ENCODE measurements around the gene CHRNE.

Gene CHRNE

DNA sequence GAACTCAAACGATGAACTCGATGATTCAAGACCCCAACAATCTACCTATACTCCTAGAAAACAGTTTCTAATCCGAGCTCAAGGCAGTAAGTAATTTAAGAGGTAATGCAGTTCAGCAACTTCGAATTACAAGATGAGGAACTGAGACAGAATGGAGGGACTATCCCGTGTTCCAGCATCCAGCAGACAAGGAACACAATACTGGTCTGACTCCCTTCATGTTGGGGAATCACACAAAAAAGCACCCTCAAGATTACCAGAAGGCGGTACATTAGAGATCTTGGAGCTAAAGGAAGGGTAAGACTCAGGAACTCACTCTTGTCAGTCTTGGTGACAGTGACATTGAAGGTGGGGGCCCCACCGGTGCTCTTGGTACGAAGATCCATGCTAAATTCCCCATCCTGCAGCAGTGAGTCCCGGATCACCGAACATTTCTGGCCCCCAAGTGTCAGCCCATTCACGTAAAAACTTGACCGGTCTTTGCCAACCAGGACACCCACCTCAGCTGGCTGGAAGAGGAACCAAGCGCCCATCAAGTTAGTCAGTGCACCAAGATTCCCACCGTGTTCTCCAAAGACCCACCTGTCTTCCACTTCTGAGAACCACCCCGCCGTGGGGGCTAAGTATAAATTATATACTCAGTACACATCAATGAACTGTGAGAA, 43.5 kb upstream of the CHRNE start:
- peak overlapping the region; percentile 92 to 97 for H3K4me3 ChIP-seq (ENCODE audit: low read depth in 1 of 2, low read length in 2 of 2)
- no peaks in the 10 kb centered on the region for H3K27me3 ChIP-seq (ENCODE audit: low read depth, low read length)
- H3K9me3 ChIP-seq (ENCODE audit: control insufficient read depth in 1 of 2, low read length in 2 of 2) = no peaks in the 10 kb centered on the region
- peak overlapping the region; percentile 90 for H3K27ac ChIP-seq (ENCODE audit: low read length)
- peaks cover 31 to 69% of the 10 kb centered on the region in 2 donors for H3K4me1 ChIP-seq (ENCODE audit: control insufficient read depth in 1 of 2, insufficient read depth in 2 of 2, low read length in 2 of 2)
- peaks cover 41 to 43% of the 10 kb centered on the region in 2 donors for H3K36me3 ChIP-seq (ENCODE audit: control insufficient read depth in 1 of 2, insufficient read depth in 2 of 2, low read length in 2 of 2)

DNA sequence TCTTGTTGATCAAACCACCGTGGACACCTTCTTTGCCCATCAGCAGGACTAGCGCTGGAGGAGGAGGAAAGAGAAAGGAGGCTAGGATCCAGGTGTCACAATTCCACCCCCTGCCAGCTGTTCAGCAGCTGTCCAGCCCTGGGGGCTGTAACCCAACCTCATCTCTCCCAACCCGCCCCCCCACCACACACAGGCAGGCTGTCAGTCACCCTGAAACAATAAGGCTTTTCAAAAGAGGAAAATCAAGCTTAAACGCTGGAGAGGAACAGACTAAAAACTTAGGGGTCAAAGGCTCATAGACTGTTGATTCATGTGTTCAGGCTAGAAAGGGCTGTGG, 43.0 kb upstream of the CHRNE start:
- Histone ChIP-seq H3K4me1 (ENCODE audit: control insufficient read depth in 1 of 2, insufficient read depth in 2 of 2, low read length in 2 of 2) (peaks cover 31 to 69% of the 10 kb centered on the region in 2 donors), H3K27me3 (ENCODE audit: low read depth, low read length) (no peaks in the 10 kb centered on the region)

DNA sequence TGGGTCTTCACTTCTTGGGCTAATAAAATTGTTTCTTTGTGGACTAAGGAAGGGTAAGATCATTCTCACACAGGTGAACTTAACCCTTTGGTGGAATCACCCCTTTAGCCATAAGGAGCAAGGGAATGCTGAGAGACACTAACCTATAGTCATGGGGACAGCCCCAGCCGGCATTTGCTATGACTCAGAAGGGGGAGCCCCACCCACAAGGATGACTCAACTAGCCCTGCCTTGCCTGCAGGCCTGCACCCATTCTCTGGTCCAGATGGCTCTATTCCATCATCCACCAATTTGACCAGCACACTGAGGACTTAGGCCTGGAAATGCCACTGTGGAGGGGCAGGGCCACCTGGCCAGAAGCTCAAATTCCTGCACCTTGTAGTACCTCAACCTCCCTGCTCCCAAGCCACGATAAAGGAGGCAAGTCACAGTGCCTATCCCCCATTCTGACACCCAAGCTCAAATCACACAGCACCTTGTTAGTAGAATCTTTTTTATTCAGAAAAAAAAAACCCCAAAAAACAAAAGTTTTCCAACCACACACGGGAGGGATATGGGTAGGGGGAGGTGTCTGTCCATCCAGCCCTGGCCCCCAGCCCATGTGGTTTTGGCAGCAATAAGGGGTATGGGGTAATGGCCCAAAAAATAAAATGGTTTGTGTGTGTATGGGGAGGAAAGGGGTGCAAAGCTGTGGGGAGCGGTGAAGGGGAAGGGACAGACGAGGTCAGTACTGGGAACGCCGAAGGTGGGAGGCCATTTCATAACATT, 42.5 kb upstream of the CHRNE start:
- H3K4me1 ChIP-seq (ENCODE audit: control insufficient read depth in 1 of 2, insufficient read depth in 2 of 2, low read length in 2 of 2) = peaks cover 26 to 66% of the 10 kb centered on the region in 2 donors
- peaks cover 41 to 43% of the 10 kb centered on the region in 2 donors for H3K36me3 ChIP-seq (ENCODE audit: control insufficient read depth in 1 of 2, insufficient read depth in 2 of 2, low read length in 2 of 2)
- no peaks in the 10 kb centered on the region for H3K9me3 ChIP-seq (ENCODE audit: control insufficient read depth in 1 of 2, low read length in 2 of 2)
- H3K27me3 ChIP-seq (ENCODE audit: low read depth, low read length) = no peaks in the 10 kb centered on the region
- peak overlapping the region; percentile 95 for H3K27ac ChIP-seq (ENCODE audit: low read length)
- peak overlapping the region; percentile 92 to 97 for H3K4me3 ChIP-seq (ENCODE audit: low read depth in 1 of 2, low read length in 2 of 2)

More for the DNA sequence above, 43.0 kb upstream of the CHRNE start:
- Histone ChIP-seq H3K9me3 (ENCODE audit: control insufficient read depth in 1 of 2, low read length in 2 of 2) (no peaks in the 10 kb centered on the region), H3K4me3 (ENCODE audit: low read depth in 1 of 2, low read length in 2 of 2) (peak overlapping the region; percentile 92 to 97), H3K36me3 (ENCODE audit: control insufficient read depth in 1 of 2, insufficient read depth in 2 of 2, low read length in 2 of 2) (peaks cover 41 to 43% of the 10 kb centered on the region in 2 donors), H3K27ac (ENCODE audit: low read length) (peak overlapping the region; percentile 95)

DNA sequence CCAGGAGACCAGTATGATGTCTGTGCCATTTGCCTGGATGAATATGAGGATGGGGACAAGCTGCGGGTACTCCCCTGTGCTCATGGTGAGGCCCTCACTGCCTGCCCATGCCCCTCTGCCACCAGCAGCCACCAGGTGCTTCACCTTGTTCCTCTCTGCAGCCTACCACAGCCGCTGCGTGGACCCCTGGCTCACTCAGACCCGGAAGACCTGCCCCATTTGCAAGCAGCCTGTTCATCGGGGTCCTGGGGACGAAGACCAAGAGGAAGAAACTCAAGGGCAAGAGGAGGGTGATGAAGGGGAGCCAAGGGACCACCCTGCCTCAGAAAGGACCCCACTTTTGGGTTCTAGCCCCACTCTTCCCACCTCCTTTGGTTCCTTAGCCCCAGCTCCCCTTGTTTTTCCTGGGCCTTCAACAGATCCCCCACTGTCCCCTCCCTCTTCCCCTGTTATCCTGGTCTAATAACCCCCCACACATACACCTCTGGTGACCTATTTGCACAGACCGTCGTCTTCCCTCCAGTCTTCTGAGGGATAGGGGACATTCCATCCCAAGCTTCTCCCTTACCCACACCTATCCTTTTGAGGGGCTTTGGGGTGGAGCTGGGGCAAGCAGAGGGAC, 41.8 kb upstream of the CHRNE start:
- Histone ChIP-seq H3K27me3 (ENCODE audit: low read depth, low read length) (no peaks in the 10 kb centered on the region), H3K4me1 (ENCODE audit: control insufficient read depth in 1 of 2, insufficient read depth in 2 of 2, low read length in 2 of 2) (peaks cover 26 to 63% of the 10 kb centered on the region in 2 donors), H3K36me3 (ENCODE audit: control insufficient read depth in 1 of 2, insufficient read depth in 2 of 2, low read length in 2 of 2) (peaks cover 41 to 43% of the 10 kb centered on the region in 2 donors), H3K27ac (ENCODE audit: low read length) (peak overlapping the region; percentile 95), H3K4me3 (ENCODE audit: low read depth in 1 of 2, low read length in 2 of 2) (peak overlapping the region; percentile 92 to 97), H3K9me3 (ENCODE audit: control insufficient read depth in 1 of 2, low read length in 2 of 2) (no peaks in the 10 kb centered on the region)

DNA sequence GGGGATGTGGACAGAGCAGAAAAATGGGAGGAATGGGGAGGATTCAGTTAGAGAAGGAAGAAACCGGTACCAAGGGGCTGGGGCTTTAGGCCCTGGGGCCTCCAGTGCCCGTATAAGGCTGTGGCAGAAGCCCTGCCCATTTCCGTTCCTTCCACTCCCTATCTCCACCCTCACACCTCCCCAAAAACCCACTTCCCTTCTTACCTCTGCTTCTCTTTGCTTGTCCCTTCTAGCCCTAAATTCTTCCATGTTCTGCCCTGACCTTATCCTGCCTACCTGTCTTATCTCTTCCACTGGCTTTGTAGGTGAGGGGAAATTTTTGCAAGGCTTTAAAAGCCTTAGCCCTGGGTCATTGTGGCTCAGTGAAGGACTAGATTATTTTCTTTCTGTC, 41.3 kb upstream of the CHRNE start:
- Histone ChIP-seq H3K36me3 (ENCODE audit: control insufficient read depth in 1 of 2, insufficient read depth in 2 of 2, low read length in 2 of 2) (peaks cover 41 to 43% of the 10 kb centered on the region in 2 donors), H3K9me3 (ENCODE audit: control insufficient read depth in 1 of 2, low read length in 2 of 2) (no peaks in the 10 kb centered on the region), H3K4me1 (ENCODE audit: control insufficient read depth in 1 of 2, insufficient read depth in 2 of 2, low read length in 2 of 2) (peaks cover 28 to 66% of the 10 kb centered on the region in 2 donors), H3K4me3 (ENCODE audit: low read depth in 1 of 2, low read length in 2 of 2) (no peak overlapping the region), H3K27ac (ENCODE audit: low read length) (peak overlapping the region; percentile 95), H3K27me3 (ENCODE audit: low read depth, low read length) (no peaks in the 10 kb centered on the region)

DNA sequence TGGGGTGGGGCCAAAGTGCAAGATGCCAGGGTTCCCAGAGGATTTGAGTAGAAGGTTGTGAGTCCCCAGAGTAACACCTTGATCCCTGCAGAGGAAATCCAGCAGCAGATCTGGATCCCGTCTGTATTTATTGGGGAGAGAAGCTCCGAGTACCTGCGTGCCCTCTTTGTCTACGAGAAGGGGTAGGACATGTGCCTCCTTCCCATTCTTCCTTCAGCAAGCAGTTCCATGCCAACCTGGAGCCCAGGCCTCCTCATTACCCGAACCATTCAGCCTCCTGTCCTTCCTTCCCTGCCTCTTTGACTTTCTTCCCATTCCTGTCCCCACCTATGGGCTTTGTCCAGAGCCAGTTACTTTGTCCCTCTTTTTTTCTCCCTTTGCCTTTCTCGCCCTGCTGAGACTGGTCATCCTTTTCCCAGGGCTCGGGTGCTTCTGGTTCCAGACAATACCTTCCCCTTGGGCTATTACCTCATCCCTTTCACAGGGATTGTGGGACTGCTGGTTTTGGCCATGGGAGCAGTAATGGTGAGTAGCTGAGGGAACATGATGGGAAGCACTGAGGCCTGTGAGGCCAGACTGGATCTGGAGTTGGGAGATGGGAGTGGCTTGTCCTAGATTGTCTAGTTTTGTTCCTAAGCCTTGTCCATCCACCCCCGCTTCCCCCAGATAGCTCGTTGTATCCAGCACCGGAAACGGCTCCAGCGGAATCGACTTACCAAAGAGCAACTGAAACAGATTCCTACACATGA, 40.0 kb upstream of the CHRNE start:
- Histone ChIP-seq H3K4me3 (ENCODE audit: low read depth in 1 of 2, low read length in 2 of 2) (no peak overlapping the region), H3K9me3 (ENCODE audit: control insufficient read depth in 1 of 2, low read length in 2 of 2) (no peaks in the 10 kb centered on the region), H3K27me3 (ENCODE audit: low read depth, low read length) (no peaks in the 10 kb centered on the region), H3K36me3 (ENCODE audit: control insufficient read depth in 1 of 2, insufficient read depth in 2 of 2, low read length in 2 of 2) (peaks cover 42 to 46% of the 10 kb centered on the region in 2 donors), H3K4me1 (ENCODE audit: control insufficient read depth in 1 of 2, insufficient read depth in 2 of 2, low read length in 2 of 2) (peaks cover 37 to 79% of the 10 kb centered on the region in 2 donors), H3K27ac (ENCODE audit: low read length) (no peak overlapping the region)

DNA sequence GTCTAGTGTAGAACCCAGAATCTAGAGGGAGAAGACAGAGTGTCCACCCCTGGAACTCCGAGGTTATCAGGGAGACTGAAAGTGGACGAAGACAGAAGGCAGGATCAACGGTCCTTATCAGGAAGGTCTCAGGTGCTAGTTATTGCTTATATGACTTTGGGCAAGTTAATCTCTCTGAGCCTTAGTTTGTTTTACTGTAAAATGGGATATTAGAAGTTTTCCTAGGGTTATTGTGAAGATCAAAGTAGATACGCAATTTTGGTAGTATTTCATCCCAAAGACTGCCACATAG, 38.4 kb upstream of the CHRNE start:
- H3K27ac ChIP-seq (ENCODE audit: low read length) = peak overlapping the region; percentile 98

DNA sequence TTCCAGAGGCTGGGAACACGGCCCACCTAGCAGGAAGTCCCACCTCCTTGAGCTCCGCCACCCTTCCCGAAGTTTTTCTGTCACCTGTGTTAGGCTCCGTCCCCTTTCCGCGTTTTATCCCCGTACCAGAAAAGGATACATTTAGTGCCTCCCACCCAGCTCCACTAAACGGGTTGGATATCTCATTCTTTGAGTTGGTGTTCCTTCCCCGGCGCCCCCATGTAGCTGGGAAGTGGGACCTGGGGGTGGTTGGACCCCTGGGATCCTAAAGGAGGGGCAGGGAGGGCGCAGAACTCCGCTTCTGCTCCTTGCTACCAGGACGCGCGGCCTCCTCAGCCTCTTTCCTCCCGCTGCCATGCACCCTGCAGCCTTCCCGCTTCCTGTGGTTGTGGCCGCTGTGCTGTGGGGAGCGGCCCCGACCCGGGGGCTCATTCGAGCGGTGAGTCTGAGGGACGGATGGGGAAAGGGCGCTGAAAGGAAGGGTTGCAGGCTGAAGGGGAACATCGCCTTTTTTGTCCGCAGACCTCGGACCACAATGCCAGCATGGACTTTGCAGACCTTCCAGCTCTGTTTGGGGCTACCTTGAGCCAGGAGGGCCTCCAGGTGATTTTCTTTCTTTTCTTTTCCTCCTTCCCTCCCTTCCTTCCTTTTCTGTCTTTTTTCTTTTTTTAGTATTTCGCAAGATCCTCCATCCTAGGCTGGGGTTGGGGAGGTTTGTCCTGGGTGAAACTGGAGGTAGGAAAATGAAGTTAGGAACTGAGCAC, 37.8 kb upstream of the CHRNE start:
- peaks cover 32 to 72% of the 10 kb centered on the region in 2 donors for H3K4me1 ChIP-seq (ENCODE audit: control insufficient read depth in 1 of 2, insufficient read depth in 2 of 2, low read length in 2 of 2)
- H3K36me3 ChIP-seq (ENCODE audit: control insufficient read depth in 1 of 2, insufficient read depth in 2 of 2, low read length in 2 of 2) = peaks cover 52 to 58% of the 10 kb centered on the region in 2 donors
- peak overlapping the region; percentile 70 to 97 for H3K4me3 ChIP-seq (ENCODE audit: low read depth in 1 of 2, low read length in 2 of 2)
- peak overlapping the region; percentile 98 for H3K27ac ChIP-seq (ENCODE audit: low read length)
- H3K9me3 ChIP-seq (ENCODE audit: control insufficient read depth in 1 of 2, low read length in 2 of 2) = no peaks in the 10 kb centered on the region
- H3K27me3 ChIP-seq (ENCODE audit: low read depth, low read length) = no peaks in the 10 kb centered on the region

More for the DNA sequence above, 38.4 kb upstream of the CHRNE start:
- Histone ChIP-seq H3K9me3 (ENCODE audit: control insufficient read depth in 1 of 2, low read length in 2 of 2) (no peaks in the 10 kb centered on the region), H3K4me1 (ENCODE audit: control insufficient read depth in 1 of 2, insufficient read depth in 2 of 2, low read length in 2 of 2) (peaks cover 35 to 77% of the 10 kb centered on the region in 2 donors), H3K27me3 (ENCODE audit: low read depth, low read length) (no peaks in the 10 kb centered on the region), H3K36me3 (ENCODE audit: control insufficient read depth in 1 of 2, insufficient read depth in 2 of 2, low read length in 2 of 2) (peaks cover 55 to 56% of the 10 kb centered on the region in 2 donors), H3K4me3 (ENCODE audit: low read depth in 1 of 2, low read length in 2 of 2) (peak overlapping the region; percentile 70 to 97)

DNA sequence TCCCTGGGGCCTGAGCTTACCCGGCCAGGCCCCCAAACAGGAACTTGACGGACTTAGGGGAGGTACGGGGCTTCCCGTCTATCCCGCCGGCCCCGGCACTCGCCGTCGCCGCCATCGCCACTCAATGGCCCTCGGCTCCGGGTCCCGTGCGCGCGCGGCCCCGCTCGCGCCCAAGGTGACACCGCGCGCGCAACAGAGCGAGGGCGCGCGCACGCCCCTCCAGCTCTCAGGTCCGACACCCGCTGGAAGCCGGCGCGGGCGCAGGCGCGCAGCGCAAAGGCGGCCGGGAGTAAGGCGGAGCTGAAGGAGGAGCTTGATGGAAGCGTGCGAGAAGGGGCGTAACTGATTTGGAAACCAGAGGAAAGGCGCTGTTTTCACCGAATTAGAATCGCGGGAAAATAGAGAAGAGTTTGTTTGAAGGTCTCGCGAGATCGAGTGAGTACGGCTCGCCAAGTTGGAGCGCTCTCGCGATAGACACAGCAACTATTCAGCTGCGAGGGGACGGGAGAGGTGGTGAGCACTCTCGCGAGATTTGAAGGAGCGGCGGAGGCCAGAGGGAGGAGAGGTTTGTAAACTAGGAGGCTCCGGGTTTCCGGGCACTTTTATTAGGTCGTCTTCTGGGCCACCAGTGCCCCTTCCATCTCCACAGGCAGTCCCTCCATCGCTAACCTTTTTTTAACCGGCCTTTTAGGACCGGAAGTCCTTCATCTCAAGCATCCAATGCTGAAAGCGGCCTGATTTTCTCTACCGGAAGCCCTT, 37.1 kb upstream of the CHRNE start, which contains the start of the genes RNF167 and SLC25A11:
Gene RNF167 (plus strand): TSS at position 473 of the 759 bp plus-strand sequence. CDS start 642 bp downstream, outside the sequence.
Gene SLC25A11 (minus strand): TSS at position 251 of the 759 bp plus-strand sequence. CDS start 136 bp downstream, at position 115.
- H3K36me3 ChIP-seq (ENCODE audit: control insufficient read depth in 1 of 2, insufficient read depth in 2 of 2, low read length in 2 of 2) = peaks cover 44 to 53% of the 10 kb centered on the region in 2 donors
- no peaks in the 10 kb centered on the region for H3K27me3 ChIP-seq (ENCODE audit: low read depth, low read length)
- peaks cover 25 to 64% of the 10 kb centered on the region in 2 donors for H3K4me1 ChIP-seq (ENCODE audit: control insufficient read depth in 1 of 2, insufficient read depth in 2 of 2, low read length in 2 of 2)

DNA sequence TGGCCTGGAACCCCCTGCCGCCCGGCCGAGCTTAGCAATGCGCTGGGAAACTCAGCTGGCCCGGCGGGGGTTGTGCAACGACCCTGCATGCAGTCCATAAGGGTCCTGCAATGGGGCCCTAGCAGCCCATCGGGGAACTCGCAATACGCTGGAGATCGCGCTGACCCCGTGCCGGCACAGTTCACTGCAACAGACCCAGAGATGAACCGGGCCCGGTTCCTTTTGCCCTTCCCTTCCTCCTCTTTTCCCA, 36.6 kb upstream of the CHRNE start:
- H3K36me3 ChIP-seq (ENCODE audit: control insufficient read depth in 1 of 2, insufficient read depth in 2 of 2, low read length in 2 of 2) = peaks cover 39 to 48% of the 10 kb centered on the region in 2 donors
- H3K4me3 ChIP-seq (ENCODE audit: low read depth in 1 of 2, low read length in 2 of 2) = peak overlapping the region; percentile 70 to 97
- no peaks in the 10 kb centered on the region for H3K27me3 ChIP-seq (ENCODE audit: low read depth, low read length)
- H3K27ac ChIP-seq (ENCODE audit: low read length) = peak overlapping the region; percentile 98
- no peaks in the 10 kb centered on the region for H3K9me3 ChIP-seq (ENCODE audit: control insufficient read depth in 1 of 2, low read length in 2 of 2)
- H3K4me1 ChIP-seq (ENCODE audit: control insufficient read depth in 1 of 2, insufficient read depth in 2 of 2, low read length in 2 of 2) = peaks cover 20 to 62% of the 10 kb centered on the region in 2 donors

More for the DNA sequence above, 37.1 kb upstream of the CHRNE start, which contains the start of the genes RNF167 and SLC25A11:
- Histone ChIP-seq H3K27ac (ENCODE audit: low read length) (peak within 1 kb of the TSS; percentile 98), H3K4me3 (ENCODE audit: low read depth in 1 of 2, low read length in 2 of 2) (peak within 1 kb of the TSS; percentile 70 to 97), H3K9me3 (ENCODE audit: control insufficient read depth in 1 of 2, low read length in 2 of 2) (no peaks in the 10 kb centered on the region)
